Measurements from ENCODE around the gene BCL7A.

Gene BCL7A

DNA sequence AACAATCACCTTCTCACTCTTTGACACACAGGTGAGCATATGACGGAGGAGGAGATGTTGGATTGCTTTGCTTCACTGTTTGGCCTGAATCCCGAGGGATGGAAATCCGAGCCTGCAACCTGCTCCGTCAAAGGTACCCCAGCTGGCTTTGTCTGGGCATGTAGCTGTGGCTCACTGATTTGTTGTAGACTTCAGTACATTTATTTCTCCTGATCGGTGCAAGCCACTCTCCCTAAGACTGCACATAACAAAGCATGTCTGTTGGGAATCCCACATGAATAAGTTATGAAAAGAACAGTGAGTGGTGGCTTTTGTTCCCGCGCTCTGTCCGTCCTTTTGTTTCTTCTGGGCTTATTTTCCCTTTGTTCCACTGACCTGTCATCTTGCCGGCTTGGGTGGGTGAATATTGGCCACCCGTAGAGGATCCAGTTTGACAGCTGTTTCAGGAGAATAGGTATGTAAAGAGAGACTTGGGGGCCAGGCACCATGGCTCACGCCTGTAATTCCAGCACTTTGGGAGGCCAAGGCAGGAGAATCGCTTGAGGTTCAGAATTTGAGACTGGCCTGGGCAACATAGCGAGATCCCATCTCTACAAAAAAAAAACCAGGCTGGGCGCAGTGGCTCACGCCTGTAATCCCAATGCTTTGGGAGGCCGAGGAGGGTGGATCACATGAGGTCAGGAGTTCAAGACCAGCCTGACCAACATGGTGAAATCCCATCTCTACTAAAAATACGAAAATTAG, 20.0 kb upstream of the BCL7A start:
- peak; percentile 96 for DNase-seq

DNA sequence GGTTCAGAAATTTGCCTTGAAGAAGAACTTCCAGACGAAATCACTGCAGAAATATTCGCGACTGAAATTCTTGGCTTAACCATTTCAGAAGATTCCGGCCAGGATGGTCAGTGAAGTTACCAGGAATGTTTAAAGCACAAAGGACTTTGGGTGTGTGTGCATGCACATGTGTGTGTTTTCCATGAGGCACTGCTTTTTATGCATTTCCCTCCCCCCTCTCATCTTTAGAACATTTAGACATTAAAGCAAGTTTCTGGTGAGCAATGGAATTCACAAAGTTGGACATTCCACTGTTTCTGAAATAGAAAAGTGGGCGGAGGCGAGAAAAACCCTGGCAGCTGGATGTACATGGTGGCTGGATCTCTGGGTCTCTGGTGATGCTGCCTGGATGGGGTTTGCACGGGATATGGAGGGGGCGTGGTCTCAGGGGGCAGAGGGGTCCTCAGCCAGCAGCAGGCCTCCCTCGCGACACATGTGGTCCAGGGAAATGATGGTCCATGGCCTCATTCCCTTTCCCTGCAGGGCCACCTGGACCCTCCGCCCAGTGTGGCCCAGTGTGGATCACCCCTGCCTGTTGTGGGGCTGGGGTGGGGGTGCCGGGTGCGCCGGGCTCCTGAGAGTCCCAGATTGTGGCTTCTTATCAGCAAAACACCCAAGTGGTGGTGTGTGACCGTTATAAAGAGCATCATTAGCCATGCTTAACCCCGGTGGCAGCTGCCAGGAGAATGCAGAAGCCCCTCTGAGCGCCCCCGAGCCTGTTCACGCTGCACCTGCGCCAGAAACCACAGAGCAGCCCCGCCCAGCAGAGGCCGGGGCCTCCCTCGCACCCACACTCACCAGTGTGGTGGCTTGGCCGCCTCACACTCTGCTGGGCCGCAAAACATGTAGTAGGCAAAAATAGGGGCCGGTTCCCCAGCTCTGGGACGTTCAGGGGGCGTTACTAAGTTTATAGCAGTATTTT, 17.8 kb upstream of the BCL7A start:
- DNase-seq = no peak

DNA sequence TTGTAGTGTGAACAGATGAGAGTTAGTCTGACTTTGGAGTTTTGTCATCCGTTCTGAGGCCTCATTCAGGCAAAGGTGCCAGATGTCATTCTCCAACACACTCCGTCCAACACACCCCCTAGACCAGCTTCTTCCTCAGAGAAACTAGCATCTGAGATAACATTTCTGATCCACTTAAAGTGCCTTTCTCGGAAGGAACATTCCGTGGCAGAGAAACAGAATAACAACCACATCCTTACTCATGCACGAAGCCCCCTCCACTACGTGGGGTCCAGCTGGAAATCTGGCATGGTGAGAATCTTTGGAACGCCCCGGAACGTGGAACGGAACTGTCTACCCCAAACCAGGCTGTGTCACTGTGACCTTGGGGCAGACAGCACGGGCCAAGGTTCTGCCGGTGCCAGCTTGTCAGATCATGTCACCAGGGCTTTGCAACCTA, 17.0 kb upstream of the BCL7A start:
- no peak for DNase-seq

DNA sequence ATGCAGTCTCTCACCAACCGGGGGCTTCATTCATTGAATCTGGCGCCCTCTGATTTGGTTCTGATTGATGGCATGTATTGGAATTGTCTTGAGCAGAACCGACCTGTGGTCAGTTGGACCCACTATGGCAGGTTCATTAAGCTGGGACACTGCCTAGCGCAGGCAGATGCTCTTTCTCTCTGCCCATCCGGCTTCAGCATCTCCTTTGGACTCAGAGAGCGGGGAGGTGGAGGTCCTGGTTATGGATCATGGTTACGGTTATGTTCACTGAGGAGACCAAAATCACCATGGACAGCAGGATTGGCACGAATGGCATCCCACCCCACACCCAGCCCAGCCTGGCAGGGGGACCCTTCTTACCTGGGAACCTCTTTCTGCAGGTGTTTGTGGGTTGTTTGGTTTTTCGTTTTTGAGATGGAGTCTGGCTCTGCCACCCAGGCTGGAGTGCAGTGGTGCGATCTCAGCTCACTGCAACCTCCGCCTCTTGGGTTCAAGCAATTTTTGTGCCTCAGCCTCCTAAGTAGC, 16.4 kb upstream of the BCL7A start:
- DNase-seq = no peak

DNA sequence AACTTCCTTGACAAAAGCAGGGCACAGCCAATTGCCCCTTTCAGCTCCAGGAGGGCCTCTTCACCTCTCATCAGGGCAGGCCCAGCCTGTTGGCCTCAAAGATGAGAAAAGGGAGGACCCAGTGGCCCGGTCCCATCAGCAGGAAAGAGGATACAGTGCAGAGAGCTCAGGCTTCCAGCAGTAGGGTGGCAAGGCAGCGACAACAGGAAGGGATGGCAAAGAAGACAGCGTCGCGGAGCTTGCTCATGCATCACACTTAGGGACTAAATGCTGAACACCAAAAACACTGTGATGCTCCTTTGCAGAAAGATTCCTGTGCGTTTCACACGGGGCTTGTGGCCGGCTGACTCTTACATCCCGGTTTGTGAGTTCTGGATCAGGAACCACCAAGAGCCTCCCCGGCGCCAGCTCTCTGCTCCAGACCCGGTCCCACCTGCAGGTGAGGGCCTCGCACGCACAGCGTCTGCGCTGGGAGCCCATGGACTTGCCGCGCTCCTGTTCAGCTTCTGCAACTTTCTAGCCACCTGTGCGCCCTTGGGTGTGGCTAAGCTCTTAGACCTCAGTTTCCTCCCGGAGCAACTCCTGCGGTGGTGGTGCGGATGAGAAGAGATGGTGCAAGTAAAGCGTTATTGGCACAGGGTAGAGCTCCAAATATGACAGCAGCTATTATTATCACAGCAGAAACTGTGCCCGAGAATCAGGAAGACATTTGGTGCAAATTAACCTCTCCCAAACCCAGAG, 15.3 kb upstream of the BCL7A start:
- DNase-seq = no peak

DNA sequence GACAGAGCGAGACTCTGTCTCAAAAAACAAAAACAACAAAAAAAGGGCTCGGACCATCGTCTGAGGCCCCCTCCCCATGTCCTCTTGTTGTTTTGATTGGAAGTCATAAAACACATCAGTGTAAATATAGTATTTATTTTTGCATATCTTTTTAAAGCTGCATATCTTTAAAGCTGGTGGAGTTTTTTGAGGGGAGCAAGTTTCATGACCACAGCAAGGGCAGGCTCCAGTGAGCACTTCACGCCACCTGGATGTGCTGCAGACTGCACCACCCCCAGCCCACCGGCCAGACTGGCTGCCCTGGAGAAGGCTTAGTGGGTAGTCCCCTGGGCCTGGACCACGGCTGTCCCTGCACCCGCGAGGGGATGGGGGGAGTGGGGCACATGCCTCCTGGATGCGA, 11.9 kb upstream of the BCL7A start:
- DNase-seq = no peak

DNA sequence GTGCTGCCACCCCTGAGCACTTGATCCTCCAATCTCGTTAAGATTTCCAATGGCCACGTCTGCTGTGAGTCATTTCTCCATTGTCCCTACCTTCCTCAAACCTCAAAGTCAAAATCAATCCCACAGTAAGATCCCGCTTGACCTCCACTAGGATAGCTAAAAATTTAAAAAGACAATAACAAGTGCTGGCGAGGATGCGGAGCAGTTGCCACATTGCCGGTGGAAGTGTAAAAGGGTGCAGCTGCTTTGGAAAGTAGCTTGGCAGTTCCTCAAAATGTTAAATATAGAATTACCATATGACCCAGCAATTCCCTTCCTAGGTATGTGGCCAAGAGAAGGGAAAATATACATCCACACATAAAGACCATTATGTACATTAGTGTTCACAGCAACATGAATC, 9.5 kb upstream of the BCL7A start:
- DNase-seq = no peak

DNA sequence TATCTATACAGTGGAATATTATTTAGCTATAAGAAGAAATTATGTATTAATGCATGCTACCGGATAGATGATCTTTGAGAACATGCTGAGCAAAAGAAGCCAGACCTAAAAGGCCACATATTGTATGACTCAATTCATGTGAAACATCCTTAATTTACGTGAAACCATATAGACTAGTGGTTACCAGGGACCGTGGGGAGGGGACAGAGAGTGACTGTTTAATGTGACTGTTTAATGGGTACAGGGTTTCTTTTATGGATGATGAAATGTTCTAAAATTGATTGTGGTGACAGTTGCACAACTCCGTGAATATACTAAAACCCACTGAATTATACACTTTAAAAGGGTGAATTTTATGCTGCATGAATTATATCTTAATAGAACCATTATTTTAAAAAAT, 8.5 kb upstream of the BCL7A start:
- no peak for DNase-seq

DNA sequence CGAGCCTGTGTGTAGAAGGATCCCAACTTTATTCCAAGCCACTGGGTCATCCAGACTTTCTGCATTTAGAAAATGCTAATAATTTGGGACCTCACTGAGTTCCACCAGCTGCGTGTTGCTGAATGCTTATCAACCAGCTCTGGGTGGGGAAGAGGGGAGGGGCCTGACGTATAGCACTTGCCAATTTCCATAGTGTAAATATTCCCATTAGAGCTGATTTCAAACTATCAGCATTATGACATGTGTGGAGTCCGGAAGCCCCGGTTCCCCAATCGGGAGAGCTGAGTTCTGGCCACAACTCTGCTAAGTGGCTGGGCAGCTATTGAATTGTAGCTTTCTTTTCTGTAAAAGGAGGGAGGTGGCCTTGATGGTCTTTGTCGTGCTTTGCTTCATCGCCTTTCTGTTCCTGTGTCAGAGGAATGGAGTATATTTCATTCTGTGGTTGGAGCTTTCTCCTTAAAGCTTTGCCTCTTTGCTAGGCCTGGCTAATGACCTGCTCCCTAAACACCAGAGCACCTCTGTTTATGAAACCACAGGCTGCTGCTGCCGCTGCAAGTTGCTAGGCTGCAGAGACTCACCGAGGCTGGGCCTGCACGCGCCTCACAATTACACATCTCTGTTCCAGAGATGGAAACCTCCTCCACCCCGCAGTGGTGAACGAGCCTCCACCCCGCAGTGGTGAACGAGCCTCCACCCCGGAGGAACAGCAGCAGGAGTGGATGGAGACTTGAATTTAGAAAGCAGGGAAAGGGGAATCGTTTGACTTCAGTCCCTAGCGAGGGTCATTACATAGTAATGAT, 7.7 kb upstream of the BCL7A start:
- no peak for DNase-seq

DNA sequence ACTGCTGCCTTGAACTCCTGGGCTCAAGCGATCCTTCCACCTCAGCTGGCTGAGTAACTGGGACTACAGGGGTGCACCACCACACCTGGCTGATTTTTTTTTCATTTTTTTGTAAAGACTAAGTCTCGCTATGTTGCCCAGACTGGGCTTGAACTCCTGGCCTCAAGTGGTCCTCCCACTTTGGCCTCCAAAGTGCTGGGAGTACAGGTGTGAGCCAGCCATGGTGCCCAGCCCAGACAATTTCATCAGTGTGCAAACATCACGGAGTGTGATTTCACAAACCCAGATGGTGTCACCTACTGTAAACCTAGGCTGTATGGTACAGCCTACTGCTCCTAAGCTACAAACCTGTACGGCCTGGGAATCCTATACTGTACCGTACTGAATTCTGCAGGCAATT, 6.9 kb upstream of the BCL7A start:
- no peak for DNase-seq

DNA sequence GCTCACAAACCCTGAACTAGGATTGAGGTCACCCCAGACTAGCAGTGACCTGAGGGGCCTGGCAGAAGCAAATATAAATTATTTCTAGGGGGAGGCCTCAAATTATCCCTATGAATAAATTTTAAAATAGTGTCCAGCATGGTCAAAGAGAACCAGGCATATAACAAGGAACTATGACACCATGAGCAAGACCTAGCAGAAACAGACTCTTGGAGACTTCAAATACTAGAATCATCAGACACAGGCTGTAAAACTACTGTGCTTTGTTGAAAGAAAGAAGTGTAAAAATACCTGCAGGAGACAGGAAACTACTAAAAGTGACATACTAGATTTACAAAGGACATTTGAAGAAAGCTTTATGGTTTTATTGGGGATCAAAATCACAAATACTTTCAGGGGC, 3.2 kb upstream of the BCL7A start:
- no peak for DNase-seq

DNA sequence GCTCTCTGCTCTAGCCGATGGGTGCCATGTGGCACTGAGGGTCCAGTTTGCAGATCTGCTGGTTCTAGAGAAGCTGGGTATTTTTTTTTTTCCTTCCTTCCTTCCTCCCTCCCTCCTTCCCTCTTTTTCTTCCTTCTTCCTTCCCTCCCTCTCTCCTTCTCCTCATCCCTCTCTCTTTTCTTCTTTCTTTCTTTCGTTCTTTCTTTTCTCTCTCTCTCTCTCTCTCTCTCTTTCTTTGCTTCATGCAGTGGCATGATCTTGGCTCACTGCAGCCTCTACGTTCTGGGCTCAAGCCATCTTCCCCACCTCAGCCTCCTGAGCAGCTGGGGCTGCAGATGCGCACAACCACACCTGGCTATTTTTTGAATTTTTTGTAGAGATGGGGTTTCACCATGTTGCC, 2.7 kb upstream of the BCL7A start:
- DNase-seq = no peak

DNA sequence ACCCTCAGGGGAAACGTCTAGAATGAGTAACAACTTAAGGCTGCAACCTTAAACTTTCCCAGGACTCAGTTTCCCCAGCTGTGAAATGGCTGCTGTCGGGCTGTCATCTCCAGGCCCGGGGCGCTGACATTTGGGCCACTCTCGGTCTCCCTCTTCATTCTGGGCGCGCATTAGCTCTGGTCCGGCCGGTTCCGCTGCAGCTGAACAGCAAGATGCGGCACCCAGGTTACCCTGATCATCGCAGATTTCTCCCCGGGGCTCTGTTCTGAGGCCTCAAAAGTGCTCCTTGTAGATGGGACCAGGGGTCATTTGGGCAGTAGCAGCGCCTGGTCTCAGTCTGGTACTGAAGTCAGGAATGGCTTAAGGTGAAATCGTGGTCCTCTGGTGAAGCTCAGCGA, 890 bp upstream of the BCL7A start:
- DNase-seq = no peak

DNA sequence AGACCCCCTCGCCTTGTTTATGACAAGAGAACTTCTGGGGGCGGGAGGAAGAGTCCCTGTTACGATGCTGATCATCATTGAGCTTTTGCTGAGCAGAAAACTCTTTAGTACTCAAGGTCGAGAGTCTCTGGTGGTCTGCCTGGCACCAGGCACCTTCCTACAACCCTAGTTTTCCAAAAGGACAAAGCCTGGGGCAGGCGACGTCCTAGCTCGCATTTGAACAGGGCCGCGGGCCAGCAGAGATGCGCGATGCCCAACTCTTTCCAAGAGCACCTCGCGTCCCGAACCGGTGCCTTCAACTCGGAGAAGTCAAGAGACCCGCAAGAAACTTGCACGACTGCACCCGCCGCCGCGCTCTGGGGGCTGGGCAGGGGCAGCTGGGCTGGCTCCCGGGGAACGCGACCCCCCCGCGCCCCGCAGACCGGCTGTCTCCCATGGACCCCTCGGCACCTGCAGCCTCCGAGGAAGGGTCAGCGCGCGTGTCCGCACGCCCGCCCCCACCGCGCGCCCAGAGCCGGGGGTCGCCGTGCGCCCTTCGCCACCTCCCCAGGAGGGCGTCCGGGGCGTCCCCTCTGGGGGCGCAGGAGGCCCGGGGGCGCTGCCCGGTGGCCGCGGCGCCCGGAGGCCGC, 377 bp upstream of the BCL7A start:
- peak; percentile 31 for DNase-seq

DNA sequence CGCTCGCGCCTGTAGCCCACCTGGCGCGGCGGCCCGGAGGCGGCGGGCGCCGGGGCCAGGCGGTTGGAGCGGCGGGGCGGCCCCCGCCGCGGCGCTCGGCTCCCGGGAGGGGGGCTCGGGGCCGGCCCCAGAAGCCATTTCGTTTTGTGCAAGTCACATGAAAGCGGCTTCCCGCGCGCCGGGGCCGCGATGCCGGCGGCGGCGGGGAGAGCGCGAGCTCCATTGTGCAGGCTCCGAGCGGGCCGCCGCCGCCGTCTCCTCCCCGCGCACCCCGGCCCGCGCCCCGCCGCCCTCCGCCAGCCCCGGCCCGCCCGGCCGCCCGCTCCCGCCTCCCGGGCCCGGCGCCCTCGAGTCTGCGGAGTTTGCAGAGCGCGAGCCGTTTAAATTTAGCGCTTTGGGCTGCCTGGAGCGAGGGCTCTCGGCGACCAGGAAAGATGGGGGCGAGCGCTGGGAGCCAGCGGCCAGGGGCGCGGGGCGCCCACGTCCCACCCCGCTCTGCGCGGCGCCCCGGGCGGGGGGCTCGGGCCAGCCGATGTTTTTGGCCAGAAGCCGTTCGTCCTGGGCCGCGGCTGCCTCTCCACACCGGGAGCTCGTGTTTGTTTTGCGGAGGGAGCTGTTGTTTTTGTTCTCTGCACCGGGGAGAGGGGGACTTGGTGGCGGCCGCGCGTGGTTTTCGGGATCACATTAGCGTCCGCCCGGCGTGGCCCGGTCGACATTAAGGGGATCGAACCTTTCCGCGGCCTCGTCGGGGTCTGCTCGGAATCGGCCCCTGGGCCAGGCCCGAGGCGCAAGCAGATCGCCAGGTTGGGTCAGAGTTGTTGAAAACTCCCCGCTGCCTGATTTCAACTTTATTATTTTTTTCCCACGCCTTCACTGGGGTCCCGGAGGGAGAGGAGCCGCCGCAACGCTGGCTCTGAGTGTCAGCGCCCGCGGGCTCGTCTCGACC, 982 bp downstream of the BCL7A start:
- peak; percentile 49 for DNase-seq

DNA sequence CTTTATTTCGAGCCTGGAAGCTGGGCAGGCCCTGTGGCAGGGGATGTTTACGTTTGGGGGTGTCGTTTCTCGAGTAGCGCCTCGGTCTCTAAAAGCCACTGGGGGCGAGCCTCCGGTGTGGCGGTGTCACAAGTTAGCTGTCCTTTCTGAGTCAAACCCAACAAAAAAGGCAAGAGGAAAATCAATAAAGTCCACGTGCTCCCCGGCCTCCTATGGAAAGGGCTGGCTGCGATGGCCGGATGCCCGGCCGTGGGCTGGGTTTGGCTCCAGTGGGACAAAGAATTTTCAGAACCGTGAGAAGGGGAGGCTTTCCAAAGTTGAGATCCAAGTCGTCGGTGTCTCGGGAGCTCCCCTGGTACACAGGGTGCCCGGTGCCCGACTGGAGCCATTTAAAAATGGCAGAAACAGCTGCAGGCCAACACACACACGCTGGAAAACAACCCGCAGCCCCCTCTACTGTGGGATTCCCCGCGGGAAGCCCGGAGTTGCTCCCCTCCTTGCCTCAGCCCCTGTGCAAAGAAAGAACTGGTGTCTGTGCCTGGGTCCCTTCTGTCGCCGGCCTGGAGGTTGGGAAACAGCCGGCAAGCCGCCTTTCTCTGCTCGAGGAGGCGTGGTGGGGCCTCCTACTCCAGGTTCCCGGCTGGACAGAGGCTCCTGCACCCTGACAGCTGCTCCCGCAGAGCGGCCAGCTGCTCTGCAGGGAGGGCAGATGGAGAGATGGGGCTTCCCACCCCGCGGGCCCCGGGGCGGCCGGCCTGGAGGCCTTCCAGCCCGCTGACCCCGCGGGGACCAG, 1.9 kb downstream of the BCL7A start:
- peak; percentile 64 for DNase-seq

DNA sequence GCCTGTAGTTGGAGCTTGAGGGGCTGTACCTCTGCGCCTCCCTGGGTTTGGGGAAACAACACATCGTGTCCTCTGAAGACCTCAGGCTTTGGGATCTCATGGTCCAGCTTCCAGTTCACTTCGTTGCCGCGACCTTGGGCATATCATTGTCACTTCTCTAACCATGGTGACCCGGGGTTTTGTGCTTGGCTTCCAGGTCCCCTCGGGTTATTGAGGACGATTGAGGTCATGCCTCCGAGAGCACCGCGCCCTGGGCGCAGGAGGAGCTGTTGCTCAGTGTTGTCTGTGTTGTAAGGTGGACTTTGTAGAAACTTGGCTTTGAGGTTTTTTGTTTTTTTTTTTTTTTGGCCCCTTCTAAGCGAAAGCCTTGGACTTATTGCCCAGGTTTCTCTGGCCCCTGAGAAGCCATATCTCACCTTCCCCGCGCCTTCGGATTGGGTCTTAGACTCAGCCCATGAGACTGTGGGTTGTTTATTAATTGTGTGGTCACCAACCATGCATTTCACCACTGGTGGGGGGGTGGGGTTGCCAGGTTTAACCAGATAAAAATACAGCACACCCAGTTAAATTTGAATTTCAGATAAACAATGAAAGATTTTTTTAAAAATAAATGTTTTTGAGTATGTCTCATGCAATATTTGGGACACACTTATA, 2.6 kb downstream of the BCL7A start:
- no peak for DNase-seq

DNA sequence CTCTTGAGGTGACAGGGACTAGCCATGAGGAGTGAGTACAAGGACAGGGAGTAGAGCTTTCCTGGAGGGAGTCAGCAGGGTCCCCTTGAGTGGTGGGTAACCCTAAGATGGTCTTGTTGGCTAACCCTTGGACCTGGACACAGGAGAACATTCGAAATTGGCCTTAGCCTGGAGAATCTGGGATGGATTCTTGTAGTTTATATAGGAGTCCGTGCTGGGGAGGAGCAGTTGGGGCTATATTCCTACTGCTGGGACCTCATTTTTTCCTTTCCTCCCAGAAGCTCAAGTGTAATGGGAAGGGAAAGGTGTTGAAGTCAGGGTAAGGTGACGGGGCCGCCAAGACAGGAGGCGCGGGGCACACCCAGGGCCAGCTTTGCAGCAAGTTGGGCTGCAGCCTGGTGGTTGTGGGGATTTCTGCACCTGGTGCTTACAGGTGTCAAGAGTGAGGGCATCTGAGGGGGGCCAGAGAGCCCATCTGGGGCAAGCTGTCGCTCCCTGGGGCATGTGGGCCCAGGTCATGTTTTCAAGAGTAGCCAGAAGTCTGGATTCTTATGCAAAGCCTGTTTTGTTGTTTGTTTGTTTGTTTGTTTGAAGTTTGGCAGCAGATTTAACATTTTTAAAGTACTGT, 5.1 kb downstream of the BCL7A start:
- DNase-seq = no peak

All from NCI-H345 (cell line).